Stomach (tissue), 19 donors: ENCODE measurements around the gene ZNF544. TPM values are rescaled to one million over a fixed set of nuclear protein-coding genes. Genes with fewer than 3 reads are reported as not detected.

Source experiments
- DNase-seq, 2 donors: peaks; one replicate each; pipeline versions ENCODE4 v3.0.0 to v3.0.0-alpha.2; 2013 to 2019
- H3K27ac ChIP-seq, 5 donors: fragments of 200-600 bp in 4 of 5; sonication (generic) in 4 of 5; one replicate each; pipeline ENCODE4 v1.5.1; 2013 to 2019; ENCODE audit warnings: mild to moderate bottlenecking in 1 of 5, moderate library complexity in 1 of 5
- H3K27me3 ChIP-seq, 3 donors: fragments of 200-600 bp; sonication (generic); one replicate each; pipeline ENCODE4 v1.5.1; 2017 to 2019; ENCODE audit warnings: mixed run types in 1 of 3
- H3K36me3 ChIP-seq, 4 donors: fragments of 200-600 bp; sonication (generic); 1 replicate in 3 of 4; 2 replicates in 1 of 4; pipeline ENCODE4 v1.5.1; 2016 to 2019
- H3K4me1 ChIP-seq, 4 donors: fragments of 200-600 bp; sonication (generic); one replicate each; pipeline ENCODE4 v1.5.1; 2016 to 2019
- H3K4me3 ChIP-seq, 4 donors: fragments of 200-600 bp; sonication (generic) in 3 of 4; one replicate each; pipeline ENCODE4 v1.5.1; 2016 to 2019; ENCODE audit warnings: mild to moderate bottlenecking in 1 of 4
- H3K9me3 ChIP-seq, 4 donors: fragments of 200-600 bp; sonication (generic); one replicate each; pipeline ENCODE4 v1.5.1; 2016 to 2019
- EP300 ChIP-seq: sonication (generic); formaldehyde crosslinking; IDR thresholded peaks from one replicate; pipeline ENCODE4 v1.6.1; 2017; ENCODE audit warnings: antibody characterized with exemption
- POLR2A ChIP-seq, 4 donors: fragments of 450-650 bp; IDR thresholded peaks; one replicate each; pipeline ENCODE4 v1.6.1; 2016; ENCODE audit warnings: antibody characterized with exemption in 4 of 4, control low read depth in 2 of 4, mild to moderate bottlenecking in 1 of 4, moderate library complexity in 1 of 4
- POLR2AphosphoS5 ChIP-seq, 3 donors: sonication (generic); formaldehyde crosslinking; IDR thresholded peaks; one replicate each; pipeline ENCODE4 v1.6.1; 2016; ENCODE audit warnings: antibody characterized with exemption in 3 of 3
- WGBS, 5 donors: extraction: QIAGEN DNeasy Blood & Tissue Kit in 3 of 5; methylation state at CpG; one replicate each; pipeline versions ENCODE4 v1.1.5 to v1.1.7; 2013 to 2018; 5-methylcytosine and 5-hydroxymethylcytosine counted together
- intact Hi-C: fragments of 100-400 bp; cut with DNase I; formaldehyde crosslinking; loops from one replicate; pipeline ENCODE4 v1.15.1; 2023; ENCODE audit warnings: low total_unique reads
- long read RNA-seq, 10 donors: transcript quantifications; one replicate each; lab custom pipeline, GENCODE V29; 2026
- polyA plus RNA-seq, 3 donors: library from polyadenylated mRNA; stranded (reverse); fragments of 200-250 nt; gene quantifications; one replicate each; pipeline ENCODE4 v1.2.3, GENCODE V29; 2013
- total RNA-seq, 5 donors: library from RNA; depleted of rRNA; stranded (reverse); fragments of >200 nt; gene quantifications; one replicate each; pipeline versions ENCODE4 v1.1.0 to v1.2.3, GENCODE V29; 2014 to 2016
- TF ChIP-seq, protein P1 (sequence below), 7 experiments: fragments of 450-650 bp in 4 of 7; fragments of 200-600 bp in 3 of 7; sonication (generic) in 3 of 7; IDR thresholded peaks; one replicate each; pipeline ENCODE4 v1.5.1; 2016 to 2019; ENCODE audit warnings: antibody characterized with exemption in 7 of 7, control low read depth in 2 of 7, mild to moderate bottlenecking in 1 of 7
- donor health status: healthy with polysubstance abuse.
- donor health status: Bipolar disorder and iron deficiency.
- donor health status: healthy.

Gene ZNF544
- total RNA-seq = 10 to 100 TPM in 4 of 5 donors, 1 to 10 TPM in 1; 9.6 to 60.7 (median 34.8) TPM
- polyA plus RNA-seq = 10 to 100 TPM in 2 of 3 donors, 1 to 10 TPM in 1; 9.5 to 17.7 (median 17.0) TPM
- long read RNA-seq, donor 1 = 0 reads
- long read RNA-seq, donor 2, partial matches to known transcripts = 0 of 1 reads
- long read RNA-seq, donor 2, other reads (novel, unspliced or antisense) = 0 of 1 reads
- long read RNA-seq, donor 3 = 0 reads
- long read RNA-seq, donor 4 = 0 reads
- long read RNA-seq, donor 5 = 0 reads
- long read RNA-seq, donor 6, partial matches to known transcripts = 0 of 14 reads
- long read RNA-seq, donor 6, other reads (novel, unspliced or antisense) = 13 of 14 reads
- long read RNA-seq, donor 7 = 0 reads
- long read RNA-seq, donor 8, partial matches to known transcripts = 0 of 1 reads
- long read RNA-seq, donor 8, other reads (novel, unspliced or antisense) = 0 of 1 reads
- long read RNA-seq, donor 9, partial matches to known transcripts = 0 of 2 reads
- long read RNA-seq, donor 9, other reads (novel, unspliced or antisense) = 0 of 2 reads
- long read RNA-seq, donor 10 = 0 reads

- Histone ChIP-seq H3K27ac (peak within 1 kb of the TSS; percentile 51 to 82 (median 67)), H3K27me3 (no peaks in the 10 kb centered on the region), H3K36me3 (peaks cover 20 to 41% (median 40%) of the 10 kb centered on the region in 4 donors), H3K4me3 (peak within 1 kb of the TSS; percentile 64 to 90 (median 73)), H3K4me1 (peaks cover 6 to 19% (median 16%) of the 10 kb centered on the region in 4 donors), H3K9me3 (peaks cover 0 to 97% (median 57%) of the 10 kb centered on the region in 4 donors)
- WGBS, 5 donors = 0 to 1% (median 0%) methylated on average over 7 to 62 of the region's 62 CpGs
- intact Hi-C loops = no loop called here
- DNase-seq = peak; percentile 72 to 94
- TF ChIP-seq POLR2A (IDR thresholded peaks at IDR 0.05) (no peak), EP300 (no peak), POLR2AphosphoS5 (IDR thresholded peaks at IDR 0.05) (peak; percentile 42 to 83 (median 53))
These were observed at the start of gene ZNF544 for GRCh38 chr19:58228585-58229254. Gene ZNF544, plus strand, starts transcription at chr19:58228914. Its CDS starts 15,110 bp downstream, at chr19:58244024.

- Histone ChIP-seq H3K4me3 (peak overlapping the region; percentile 79 to 89 (median 86)), H3K4me1 (peaks cover 0 to 21% (median 8%) of the 10 kb centered on the region in 4 donors), H3K9me3 (peaks cover 54 to 100% (median 95%) of the 10 kb centered on the region in 4 donors), H3K36me3 (peaks cover 22 to 71% (median 50%) of the 10 kb centered on the region in 4 donors), H3K27me3 (no peaks in the 10 kb centered on the region), H3K27ac (peak overlapping the region; percentile 70 to 99 (median 98))
- WGBS, 5 donors = 37 to 48% (median 46%) methylated on average over 4 of the region's 4 CpGs
- intact Hi-C loops = loop anchor here (10.0 kb wide), 1 partner anchor 83 kb away; no protein-coding TSS in a partner anchor
- TF ChIP-seq POLR2A (IDR thresholded peaks at IDR 0.05) (no peak), EP300 (no peak)
- TF ChIP-seq, protein P1, sequence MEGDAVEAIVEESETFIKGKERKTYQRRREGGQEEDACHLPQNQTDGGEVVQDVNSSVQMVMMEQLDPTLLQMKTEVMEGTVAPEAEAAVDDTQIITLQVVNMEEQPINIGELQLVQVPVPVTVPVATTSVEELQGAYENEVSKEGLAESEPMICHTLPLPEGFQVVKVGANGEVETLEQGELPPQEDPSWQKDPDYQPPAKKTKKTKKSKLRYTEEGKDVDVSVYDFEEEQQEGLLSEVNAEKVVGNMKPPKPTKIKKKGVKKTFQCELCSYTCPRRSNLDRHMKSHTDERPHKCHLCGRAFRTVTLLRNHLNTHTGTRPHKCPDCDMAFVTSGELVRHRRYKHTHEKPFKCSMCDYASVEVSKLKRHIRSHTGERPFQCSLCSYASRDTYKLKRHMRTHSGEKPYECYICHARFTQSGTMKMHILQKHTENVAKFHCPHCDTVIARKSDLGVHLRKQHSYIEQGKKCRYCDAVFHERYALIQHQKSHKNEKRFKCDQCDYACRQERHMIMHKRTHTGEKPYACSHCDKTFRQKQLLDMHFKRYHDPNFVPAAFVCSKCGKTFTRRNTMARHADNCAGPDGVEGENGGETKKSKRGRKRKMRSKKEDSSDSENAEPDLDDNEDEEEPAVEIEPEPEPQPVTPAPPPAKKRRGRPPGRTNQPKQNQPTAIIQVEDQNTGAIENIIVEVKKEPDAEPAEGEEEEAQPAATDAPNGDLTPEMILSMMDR (IDR thresholded peaks at IDR 0.05) = peak in 1 of 7 experiments; percentile 18
- DNase-seq = peak; percentile 27 to 71
These were observed 46.7 kb upstream of the ZNF544 start for GRCh38 chr19:58181902-58182576.

DNA sequence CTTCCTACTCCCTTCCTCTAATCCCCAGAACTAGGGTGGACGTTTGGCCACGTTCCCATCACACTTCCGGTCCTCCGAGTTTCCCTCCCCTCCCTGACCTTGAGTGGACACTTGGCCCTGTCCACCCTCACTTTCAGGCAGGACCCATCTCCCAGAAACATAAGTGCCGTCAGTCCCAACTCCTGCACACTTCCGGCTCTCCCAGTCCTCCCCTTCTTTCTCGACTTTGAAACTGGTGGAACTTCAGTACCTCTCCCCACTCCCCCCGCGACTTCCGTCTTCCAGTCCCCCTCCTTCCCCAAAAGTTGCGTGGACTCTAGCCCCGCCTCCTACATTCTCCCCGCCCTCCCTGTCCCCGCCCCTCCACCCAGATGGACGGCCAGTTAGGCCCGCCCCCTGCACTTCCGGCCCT, 46.1 kb upstream of the ZNF544 start:
- no peak for DNase-seq

More for the DNA sequence above, 46.1 kb upstream of the ZNF544 start:
- H3K36me3 ChIP-seq = peaks cover 28 to 73% (median 54%) of the 10 kb centered on the region in 4 donors
- peaks cover 59 to 100% (median 96%) of the 10 kb centered on the region in 4 donors for H3K9me3 ChIP-seq
- H3K4me1 ChIP-seq = peaks cover 0 to 21% (median 8%) of the 10 kb centered on the region in 4 donors
- intact Hi-C loops = loop anchor here (10.0 kb wide), 1 partner anchor 82 kb away; no protein-coding TSS in a partner anchor
- 3 to 6% (median 4%) methylated on average over 17 of the region's 17 CpGs for WGBS, 5 donors
- H3K27ac ChIP-seq = peak overlapping the region; percentile 97 to 99 (median 98)
- H3K27me3 ChIP-seq = no peaks in the 10 kb centered on the region
- TF ChIP-seq EP300 (no peak), POLR2AphosphoS5 (IDR thresholded peaks at IDR 0.05) (no peak), POLR2A (IDR thresholded peaks at IDR 0.05) (no peak)
- TF ChIP-seq, protein P1 (IDR thresholded peaks at IDR 0.05) = no peak
- H3K4me3 ChIP-seq = peak overlapping the region; percentile 79 to 89 (median 86)
